ENCODE data around the gene TRIM38.

DNA sequence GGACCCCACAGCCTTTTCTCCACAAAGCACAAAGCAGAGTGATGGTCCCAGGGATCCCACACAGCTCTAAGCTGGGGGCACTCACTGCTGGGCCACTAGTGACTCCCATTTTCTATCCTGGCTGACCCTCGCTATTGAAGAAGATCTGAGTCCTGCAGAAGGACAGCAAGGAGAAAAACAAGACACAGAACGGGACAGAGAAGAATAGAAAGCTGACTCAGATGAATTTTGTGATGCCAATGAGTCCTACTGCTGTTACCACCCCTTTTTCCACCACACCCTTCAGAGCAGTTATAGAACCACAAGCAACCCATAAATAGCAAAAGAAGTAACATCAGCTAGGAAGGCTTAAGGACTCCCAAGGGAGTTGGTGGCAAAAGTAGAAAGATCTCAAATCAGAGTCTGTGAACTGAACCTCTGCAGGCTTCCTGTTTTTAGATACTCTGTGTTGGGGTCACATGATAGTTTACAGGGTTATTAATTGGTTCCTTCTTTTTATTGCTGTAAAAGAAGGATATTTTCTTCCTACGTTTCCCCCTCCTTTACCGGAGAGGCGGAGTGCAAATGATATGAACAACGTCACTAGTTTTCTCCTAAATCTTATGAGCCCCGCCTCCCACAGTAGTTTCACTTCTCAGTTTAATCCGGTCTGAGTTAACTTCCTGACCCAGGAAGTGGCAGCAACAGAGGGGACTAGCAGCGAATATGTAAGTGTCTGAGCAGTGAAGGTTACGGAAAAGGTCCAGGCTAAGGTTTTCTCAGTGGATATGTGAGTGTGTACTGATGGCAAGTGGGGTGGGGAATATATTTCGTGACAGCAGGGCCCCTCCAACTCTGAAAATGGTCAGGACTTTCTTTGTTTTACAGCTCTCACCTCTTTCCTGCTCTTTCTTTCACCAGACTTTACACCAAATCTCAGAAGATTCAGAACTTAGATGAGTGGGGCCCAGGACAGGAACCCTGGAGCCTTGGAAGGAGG, at the start of gene TRIM38:
- TF ChIP-seq ZNF565 (CRISPR knock-in tag; conservative IDR thresholded peaks at IDR 0.05; ENCODE audit: low read depth) = no peak
- no peak for TF ChIP-seq TCF4 (CRISPR knock-in tag; IDR thresholded peaks at IDR 0.05; ENCODE audit: borderline replicate concordance)
- no peak for TF ChIP-seq CSRNP3 (CRISPR knock-in tag; IDR thresholded peaks at IDR 0.05)
- TF ChIP-seq, protein P1, sequence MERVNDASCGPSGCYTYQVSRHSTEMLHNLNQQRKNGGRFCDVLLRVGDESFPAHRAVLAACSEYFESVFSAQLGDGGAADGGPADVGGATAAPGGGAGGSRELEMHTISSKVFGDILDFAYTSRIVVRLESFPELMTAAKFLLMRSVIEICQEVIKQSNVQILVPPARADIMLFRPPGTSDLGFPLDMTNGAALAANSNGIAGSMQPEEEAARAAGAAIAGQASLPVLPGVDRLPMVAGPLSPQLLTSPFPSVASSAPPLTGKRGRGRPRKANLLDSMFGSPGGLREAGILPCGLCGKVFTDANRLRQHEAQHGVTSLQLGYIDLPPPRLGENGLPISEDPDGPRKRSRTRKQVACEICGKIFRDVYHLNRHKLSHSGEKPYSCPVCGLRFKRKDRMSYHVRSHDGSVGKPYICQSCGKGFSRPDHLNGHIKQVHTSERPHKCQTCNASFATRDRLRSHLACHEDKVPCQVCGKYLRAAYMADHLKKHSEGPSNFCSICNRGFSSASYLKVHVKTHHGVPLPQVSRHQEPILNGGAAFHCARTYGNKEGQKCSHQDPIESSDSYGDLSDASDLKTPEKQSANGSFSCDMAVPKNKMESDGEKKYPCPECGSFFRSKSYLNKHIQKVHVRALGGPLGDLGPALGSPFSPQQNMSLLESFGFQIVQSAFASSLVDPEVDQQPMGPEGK (CRISPR knock-in tag; IDR thresholded peaks at IDR 0.05; ENCODE audit: borderline replicate concordance) = no peak
- no peak for TF ChIP-seq OSR1 (CRISPR knock-in tag; IDR thresholded peaks at IDR 0.05)
- TF ChIP-seq ZNF8 (CRISPR knock-in tag; IDR thresholded peaks at IDR 0.05) = no peak

Data from SK-N-SH treated with all-trans-retinoic acid at 6 μM for 48 hours (cell line).